Activated CD4-positive, alpha-beta memory T cell treated with anti-CD3 and anti-CD28 coated beads for 36 hours (primary cell): ENCODE data around the gene FCMR. TPM values are rescaled to one million over a fixed set of nuclear protein-coding genes. Genes with fewer than 3 reads are reported as not detected.
A peak's percentile ranks its signal among the peaks of the same experiment; 100 is the strongest.

Experiments used
- CTCF ChIA-PET: fragments of 350-600 bp; sonication (Branson Sonifier 250); formaldehyde crosslinking; loops from one replicate; lab custom pipeline; 2021; ENCODE audit warnings: antibody characterized with exemption, inconsistent platforms; lab: Charles Lee
- POLR2A ChIA-PET: fragments of 350-600 bp; sonication (Branson Sonifier 250); formaldehyde crosslinking; loops from one replicate; lab custom pipeline; 2021; ENCODE audit warnings: antibody characterized with exemption; lab: Charles Lee
- DNase-seq: peaks from one replicate; pipeline ENCODE4 v3.0.0-alpha.2; 2020
- H3K27ac Mint-ChIP-seq: one replicate; pipeline ENCODE4 v1.8.0; 2021; ENCODE audit warnings: mixed read lengths
- H3K27me3 Mint-ChIP-seq: one replicate; pipeline ENCODE4 v1.8.0; 2021; ENCODE audit warnings: mixed read lengths
- H3K36me3 Mint-ChIP-seq: one replicate; pipeline ENCODE4 v1.8.0; 2021; ENCODE audit warnings: mixed read lengths
- H3K4me1 Mint-ChIP-seq: one replicate; pipeline ENCODE4 v1.8.0; 2021; ENCODE audit warnings: low read depth, mixed read lengths
- H3K4me3 Mint-ChIP-seq: one replicate; pipeline ENCODE4 v1.8.0; 2021; ENCODE audit warnings: mild to moderate bottlenecking, mixed read lengths
- H3K9me3 Mint-ChIP-seq: one replicate; pipeline ENCODE4 v1.8.0; 2021; ENCODE audit warnings: mixed read lengths
- intact Hi-C: fragments of 100-400 bp; cut with micrococcal nuclease; formaldehyde crosslinking; loops from one replicate; pipeline ENCODE4 v1.15.1; 2023
- total RNA-seq, 2 experiments: library from RNA; stranded (reverse); gene quantifications; one replicate each; pipeline ENCODE4 v1.2.3, GENCODE V29; 2021

The FCMR gene
- total RNA-seq, 2 experiments from 2014 or later = 65.7 to 73.0 TPM

- intact Hi-C loops = no loop called here
- ChIA-PET POLR2A (interaction anchor here (1.2 to 1.6 kb wide), 3 partner anchors 8 to 113 kb away, joined by 3 to 4 read pairs (median 4); no protein-coding TSS in a partner anchor), CTCF (interaction anchor here (0.7 to 12.9 kb wide), 12 partner anchors 9 to 304 kb away, joined by 3 to 201 read pairs (median 8); partner anchors contain the start of genes EIF2D and IL20)
- no peaks in the 10 kb centered on the region for H3K27me3 Mint-ChIP-seq
- peak overlapping the region; percentile 74 for H3K27ac Mint-ChIP-seq
- H3K4me1 Mint-ChIP-seq = peaks cover 86% of the 10 kb centered on the region
- no peaks in the 10 kb centered on the region for H3K9me3 Mint-ChIP-seq
- peak overlapping the region; percentile 47 for H3K4me3 Mint-ChIP-seq
- no peak for DNase-seq
- H3K36me3 Mint-ChIP-seq = peaks cover 32% of the 10 kb centered on the region
Observed at GRCh38 chr1:206916000-206916709, 5.6 kb downstream of the FCMR start.

GRCh38 chr1:206915030-206915735 lies 6.6 kb downstream of the FCMR start:
- DNase-seq = no peak
- H3K9me3 Mint-ChIP-seq = no peaks in the 10 kb centered on the region
- POLR2A ChIA-PET = interaction anchor here (1.6 kb wide), 1 partner anchor 112 kb away, joined by 4 read pairs; no protein-coding TSS in a partner anchor
- intact Hi-C loops = no loop called here
- H3K27ac Mint-ChIP-seq = peak overlapping the region; percentile 74
- no peaks in the 10 kb centered on the region for H3K27me3 Mint-ChIP-seq
- no peak overlapping the region for H3K4me3 Mint-ChIP-seq
- CTCF ChIA-PET = interaction anchor here (0.7 to 12.9 kb wide), 8 partner anchors 10 to 190 kb away, joined by 3 to 201 read pairs (median 70); partner anchors contain the start of gene IL20
- H3K36me3 Mint-ChIP-seq = peaks cover 24% of the 10 kb centered on the region
- H3K4me1 Mint-ChIP-seq = peaks cover 86% of the 10 kb centered on the region

GRCh38 chr1:206913766-206914537 lies 7.8 kb downstream of the FCMR start:
- H3K9me3 Mint-ChIP-seq = no peaks in the 10 kb centered on the region
- intact Hi-C loops = loop anchor here (2.0 kb wide), 1 partner anchor 57 kb away; no protein-coding TSS in a partner anchor
- no peak for DNase-seq
- peaks cover 86% of the 10 kb centered on the region for H3K4me1 Mint-ChIP-seq
- H3K4me3 Mint-ChIP-seq = no peak overlapping the region
- H3K27ac Mint-ChIP-seq = no peak overlapping the region
- peaks cover 22% of the 10 kb centered on the region for H3K36me3 Mint-ChIP-seq
- no peaks in the 10 kb centered on the region for H3K27me3 Mint-ChIP-seq
- ChIA-PET POLR2A (interaction anchor here (1.6 kb wide), 1 partner anchor 110 kb away, joined by 4 read pairs; no protein-coding TSS in a partner anchor), CTCF (interaction anchor here (0.7 to 12.9 kb wide), 16 partner anchors 8 to 250 kb away, joined by 3 to 201 read pairs (median 42); partner anchors contain the start of genes FCMR, IL10, IL19 and IL20)

- peaks cover 23% of the 10 kb centered on the region for H3K36me3 Mint-ChIP-seq
- H3K4me3 Mint-ChIP-seq = no peak overlapping the region
- intact Hi-C loops = loop anchor here (1.0 to 2.0 kb wide), 6 partner anchors 21 to 186 kb away; partner anchors contain the start of gene IL20
- ChIA-PET CTCF (interaction anchor here (0.5 to 12.9 kb wide), 65 partner anchors 9 to 587 kb away, joined by 3 to 201 read pairs (median 7); partner anchors contain the start of genes DYRK3, FCMR, IKBKE and IL10), POLR2A (interaction anchor here (0.6 to 0.9 kb wide), 2 partner anchors 15 to 253 kb away, joined by 3 read pairs; no protein-coding TSS in a partner anchor)
- peak overlapping the region; percentile 19 for H3K27ac Mint-ChIP-seq
- H3K4me1 Mint-ChIP-seq = peaks cover 87% of the 10 kb centered on the region
- DNase-seq = peak; percentile 75
- no peaks in the 10 kb centered on the region for H3K27me3 Mint-ChIP-seq
- H3K9me3 Mint-ChIP-seq = no peaks in the 10 kb centered on the region
Observed at GRCh38 chr1:206912445-206913095, 9.2 kb downstream of the FCMR start.

GRCh38 chr1:206911064-206911663 lies 10.6 kb downstream of the FCMR start:
- ChIA-PET POLR2A (no interaction called here), CTCF (interaction anchor here (0.8 to 12.9 kb wide), 41 partner anchors 9 to 588 kb away, joined by 3 to 201 read pairs (median 17); partner anchors contain the start of genes DYRK3, FCMR, IL10 and IL19)
- Mint-ChIP-seq H3K27me3 (no peaks in the 10 kb centered on the region), H3K27ac (no peak overlapping the region), H3K36me3 (peaks cover 23% of the 10 kb centered on the region), H3K4me3 (no peak overlapping the region), H3K4me1 (peaks cover 86% of the 10 kb centered on the region), H3K9me3 (no peaks in the 10 kb centered on the region)
- peak; percentile 46 for DNase-seq
- intact Hi-C loops = no loop called here

- H3K27ac Mint-ChIP-seq = no peak overlapping the region
- POLR2A ChIA-PET = interaction anchor here (1.1 to 1.4 kb wide), 2 partner anchors 12 to 13 kb away, joined by 3 to 5 read pairs; partner anchors contain the start of gene FCMR
- no peaks in the 10 kb centered on the region for H3K27me3 Mint-ChIP-seq
- CTCF ChIA-PET = interaction anchor here (0.7 to 6.9 kb wide), 22 partner anchors 11 to 279 kb away, joined by 3 to 65 read pairs (median 5); partner anchors contain the start of genes DYRK3, FCMR, IL20 and IL24
- H3K4me3 Mint-ChIP-seq = peak overlapping the region; percentile 35
- H3K9me3 Mint-ChIP-seq = no peaks in the 10 kb centered on the region
- peaks cover 26% of the 10 kb centered on the region for H3K36me3 Mint-ChIP-seq
- no peak for DNase-seq
- intact Hi-C loops = loop anchor here (1.0 kb wide), 2 partner anchors 10 to 13 kb away; partner anchors contain the start of gene IL24
- H3K4me1 Mint-ChIP-seq = peaks cover 86% of the 10 kb centered on the region
Observed at GRCh38 chr1:206909883-206910318, 11.8 kb downstream of the FCMR start.

GRCh38 chr1:206909161-206909882 lies 12.4 kb downstream of the FCMR start:
- Mint-ChIP-seq H3K9me3 (no peaks in the 10 kb centered on the region), H3K36me3 (peaks cover 30% of the 10 kb centered on the region), H3K27ac (no peak overlapping the region), H3K4me3 (peak overlapping the region; percentile 63), H3K4me1 (peaks cover 86% of the 10 kb centered on the region), H3K27me3 (no peaks in the 10 kb centered on the region)
- ChIA-PET CTCF (interaction anchor here (0.6 to 6.9 kb wide), 29 partner anchors 12 to 302 kb away, joined by 3 to 65 read pairs (median 5); partner anchors contain the start of genes DYRK3, FCMR, IL20 and IL24), POLR2A (interaction anchor here (0.6 to 1.5 kb wide), 10 partner anchors 12 to 169 kb away, joined by 3 to 5 read pairs (median 3); partner anchors contain the start of gene FCMR)
- DNase-seq = peak; percentile 59
- intact Hi-C loops = no loop called here

GRCh38 chr1:206908038-206908437 lies 13.7 kb downstream of the FCMR start:
- intact Hi-C loops = no loop called here
- H3K36me3 Mint-ChIP-seq = peaks cover 41% of the 10 kb centered on the region
- peaks cover 81% of the 10 kb centered on the region for H3K4me1 Mint-ChIP-seq
- no peaks in the 10 kb centered on the region for H3K9me3 Mint-ChIP-seq
- no peak overlapping the region for H3K27ac Mint-ChIP-seq
- ChIA-PET POLR2A (interaction anchor here (1.0 to 1.5 kb wide), 5 partner anchors 9 to 167 kb away, joined by 3 to 4 read pairs (median 3); partner anchors contain the start of gene IL24), CTCF (interaction anchor here (0.9 to 6.9 kb wide), 13 partner anchors 11 to 273 kb away, joined by 3 to 65 read pairs (median 6); partner anchors contain the start of genes DYRK3, FCMR, IL20 and IL24)
- no peaks in the 10 kb centered on the region for H3K27me3 Mint-ChIP-seq
- peak; percentile 0 for DNase-seq
- H3K4me3 Mint-ChIP-seq = peak overlapping the region; percentile 5

- ChIA-PET POLR2A (interaction anchor here (1.2 to 2.1 kb wide), 5 partner anchors 9 to 166 kb away, joined by 3 to 8 read pairs (median 3); partner anchors contain the start of genes FCMR and IL24), CTCF (interaction anchor here (0.9 to 6.9 kb wide), 13 partner anchors 9 to 272 kb away, joined by 3 to 65 read pairs (median 14); partner anchors contain the start of genes DYRK3, FCMR, IL20 and IL24)
- no peak overlapping the region for H3K4me3 Mint-ChIP-seq
- H3K4me1 Mint-ChIP-seq = peaks cover 75% of the 10 kb centered on the region
- intact Hi-C loops = no loop called here
- H3K36me3 Mint-ChIP-seq = peaks cover 47% of the 10 kb centered on the region
- H3K27me3 Mint-ChIP-seq = no peaks in the 10 kb centered on the region
- DNase-seq = no peak
- no peak overlapping the region for H3K27ac Mint-ChIP-seq
- no peaks in the 10 kb centered on the region for H3K9me3 Mint-ChIP-seq
Observed at GRCh38 chr1:206907304-206907991, 14.3 kb downstream of the FCMR start.
